K562 (cell line): Measurements from ENCODE around the gene PDHB.

Experiments
- CTCF ChIP-seq, 3 experiments: IDR thresholded peaks in 2 of 3; conservative IDR thresholded peaks in 1 of 3; 2 replicates each; pipeline ENCODE4 v1.5.1; 2011 to 2012; ENCODE audit warnings: low read length in 3 of 3, mild to moderate bottlenecking in 3 of 3, control low read depth in 2 of 3, improper control_type of control experiment in 1 of 3, inconsistent platforms in 1 of 3, low read depth in 1 of 3, mixed read lengths in 1 of 3, moderate library complexity in 1 of 3; ENCODE audit not compliant: insufficient read depth in 2 of 3
- EGR1 ChIP-seq: fragments of 450-650 bp; conservative IDR thresholded peaks from 2 replicates; pipeline ENCODE4 v1.6.1; 2017; ENCODE audit warnings: mild to moderate bottlenecking
- ETV6 ChIP-seq, 3 experiments: fragments of 150-350 bp in 1 of 3; sonication (generic) in 1 of 3; formaldehyde crosslinking in 1 of 3; IDR thresholded peaks; 2 replicates each; pipeline versions ENCODE4 v1.6.1 to v1.8.0; 2014 to 2022; ENCODE audit warnings: borderline replicate concordance in 2 of 3, low read depth in 2 of 3, antibody characterized with exemption in 1 of 3, low read length in 1 of 3, mild to moderate bottlenecking in 1 of 3, missing genetic modification reagents in 1 of 3
- FOXM1 ChIP-seq, 2 experiments: fragments of 450-650 bp in 1 of 2; sonication (generic) in 1 of 2; formaldehyde crosslinking in 1 of 2; IDR thresholded peaks; 2 replicates each; pipeline versions ENCODE4 v1.6.1 to v1.9.0; 2017 to 2022; ENCODE audit warnings: low read depth in 2 of 2, mild to moderate bottlenecking in 2 of 2, missing genetic modification reagents in 1 of 2, moderate library complexity in 1 of 2
- ILK ChIP-seq: fragments of 450-650 bp; IDR thresholded peaks from 2 replicates; pipeline ENCODE4 v1.6.1; 2016; ENCODE audit warnings: missing genetic modification characterization, low read depth, mild to moderate bottlenecking, missing compliant biosample characterization, moderate library complexity, borderline replicate concordance
- SIN3A ChIP-seq, 2 experiments: fragments of 150-350 bp in 1 of 2; IDR thresholded peaks; 2 replicates each; pipeline ENCODE4 v1.6.1; 2011 to 2016; ENCODE audit warnings: borderline replicate concordance in 2 of 2, low read depth in 2 of 2, low read length in 2 of 2, mild to moderate bottlenecking in 2 of 2, moderate library complexity in 2 of 2; ENCODE audit not compliant: control insufficient read depth in 1 of 2
- STAT5A ChIP-seq: IDR thresholded peaks from 2 replicates; pipeline ENCODE4 v1.6.1; 2012; ENCODE audit warnings: low read length, inconsistent platforms, borderline replicate concordance
- ZBTB17 ChIP-seq: fragments of 450-650 bp; formaldehyde crosslinking; IDR thresholded peaks from 2 replicates; pipeline ENCODE4 v1.4.0; 2020; ENCODE audit warnings: mild to moderate bottlenecking
- ZBTB49 ChIP-seq: sonication (generic); formaldehyde crosslinking; IDR thresholded peaks from 2 replicates; pipeline ENCODE4 v1.8.0; 2022; ENCODE audit warnings: missing genetic modification reagents, mild to moderate bottlenecking, borderline replicate concordance
- ZNF431 ChIP-seq: sonication (generic); formaldehyde crosslinking; IDR thresholded peaks from 2 replicates; pipeline ENCODE4 v1.8.0; 2022; ENCODE audit warnings: mild to moderate bottlenecking, missing genetic modification reagents
- TF ChIP-seq, protein P1 (sequence below): sonication (generic); formaldehyde crosslinking; IDR thresholded peaks from 2 replicates; pipeline ENCODE4 v1.9.0; 2022; ENCODE audit warnings: mild to moderate bottlenecking, missing genetic modification reagents

DNA sequence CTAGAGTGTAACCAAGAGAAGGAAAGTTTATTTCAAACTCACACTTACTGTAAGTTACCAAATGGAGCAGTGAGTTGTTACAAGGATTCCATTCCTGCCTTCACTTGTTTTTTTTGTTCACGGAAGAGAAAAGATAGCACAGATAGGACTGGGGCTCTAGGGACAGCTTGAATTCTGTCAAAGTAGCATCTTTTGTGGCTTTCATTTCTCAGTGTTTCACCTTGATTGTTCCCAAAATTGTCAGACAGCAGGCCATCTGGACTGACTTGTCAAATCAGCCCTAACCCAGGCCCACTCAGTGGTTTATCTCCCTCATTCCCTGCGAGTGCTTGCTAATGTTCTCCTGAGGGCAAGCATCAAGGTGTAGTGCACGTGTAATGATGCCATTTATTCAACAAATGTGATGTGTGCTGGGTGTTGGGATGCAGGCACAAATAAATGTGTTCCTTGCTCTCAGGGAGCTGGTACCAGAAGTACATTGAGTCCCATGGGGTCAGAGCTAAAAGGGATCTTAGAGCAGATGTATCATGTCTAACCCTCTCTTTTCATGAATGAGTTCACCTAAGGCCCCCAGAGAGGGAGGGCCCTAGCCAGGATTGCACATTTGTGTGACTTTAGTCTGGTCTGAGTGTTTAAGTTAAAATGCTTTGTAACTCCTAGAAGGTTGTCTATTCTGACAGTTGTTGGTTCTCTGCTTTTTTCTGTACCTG is 49.1 kb downstream of the PDHB start:
- TF ChIP-seq ZNF431 (CRISPR knock-in tag) (no peak), ILK (tag) (no peak), STAT5A (no peak), EGR1 (no peak), ZBTB17 (CRISPR knock-in tag) (no peak), ETV6 (IDR thresholded peaks at IDR 0.05; ENCODE audit: borderline replicate concordance in 1 of 2, low read depth in 2 of 2, low read length in 1 of 2) (no peak), ETV6 (CRISPR knock-in tag; IDR thresholded peaks at IDR 0.05; ENCODE audit: borderline replicate concordance) (no peak), FOXM1 (IDR thresholded peaks at IDR 0.05; ENCODE audit: low read depth) (no peak), FOXM1 (CRISPR knock-in tag; IDR thresholded peaks at IDR 0.05; ENCODE audit: low read depth) (no peak), SIN3A (IDR thresholded peaks at IDR 0.05; ENCODE audit: borderline replicate concordance in 2 of 2, control insufficient read depth in 1 of 2, low read depth in 2 of 2, low read length in 2 of 2) (no peak), CTCF (IDR thresholded peaks at IDR 0.05 in 2 of 3, conservative IDR thresholded peaks at IDR 0.05 in 1 of 3; ENCODE audit: insufficient read depth in 2 of 3, low read depth in 1 of 3, low read length in 3 of 3) (no peak), ZBTB49 (CRISPR knock-in tag) (no peak)
- TF ChIP-seq, protein P1, sequence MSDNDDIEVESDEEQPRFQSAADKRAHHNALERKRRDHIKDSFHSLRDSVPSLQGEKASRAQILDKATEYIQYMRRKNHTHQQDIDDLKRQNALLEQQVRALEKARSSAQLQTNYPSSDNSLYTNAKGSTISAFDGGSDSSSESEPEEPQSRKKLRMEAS, result no peak
